H54 (cell line): ENCODE measurements around the gene APOH.

Source experiments
- DNase-seq: peaks from one replicate; pipeline ENCODE4 v3.0.0; 2011; ENCODE audit warnings: low spot score, mixed read lengths; ENCODE audit not compliant: insufficient read length
- FAIRE-seq: peaks from 3 replicates; lab custom pipeline; 2011; peaks lifted over from hg19 to GRCh38; lab: Jason Lieb, UNC
- POLR2A ChIP-seq: IDR thresholded peaks from 2 replicates; pipeline ENCODE4 v1.6.1; 2011; ENCODE audit warnings: low read depth, mild to moderate bottlenecking, low read length

Gene APOH

GRCh38 chr17:66198242-66198641 lies 31.0 kb downstream of the APOH start:
- no peak for FAIRE-seq
- DNase-seq: no peak
- no peak for TF ChIP-seq POLR2A

- FAIRE-seq: no peak
- DNase-seq: no peak
- no peak for TF ChIP-seq POLR2A
Observed at GRCh38 chr17:66192378-66192687, 36.9 kb downstream of the APOH start.

GRCh38 chr17:66191593-66192377 lies 37.4 kb downstream of the APOH start, which contains the start of gene CEP112:
CEP112 (minus strand) TSS chr17:66192133.
- FAIRE-seq (no peak), DNase-seq (peak; percentile 86)
- TF ChIP-seq POLR2A: peak; percentile 35

- DNase-seq: peak; percentile 33
- FAIRE-seq: no peak
- no peak for TF ChIP-seq POLR2A
Observed at GRCh38 chr17:66190738-66191592, 38.2 kb downstream of the APOH start.

GRCh38 chr17:66187718-66188117 lies 41.5 kb downstream of the APOH start:
- no peak for TF ChIP-seq POLR2A
- no peak for FAIRE-seq
- no peak for DNase-seq

- FAIRE-seq (no peak), DNase-seq (no peak)
- no peak for TF ChIP-seq POLR2A
Observed at GRCh38 chr17:66185862-66186261, 43.4 kb downstream of the APOH start.

- no peak for FAIRE-seq
- no peak for DNase-seq
- TF ChIP-seq POLR2A: no peak
Observed at GRCh38 chr17:66184392-66184791, 44.8 kb downstream of the APOH start.

GRCh38 chr17:66183529-66183928 lies 45.7 kb downstream of the APOH start:
- TF ChIP-seq POLR2A: no peak
- FAIRE-seq (peak; percentile 43), DNase-seq (no peak)

- DNase-seq (no peak), FAIRE-seq (peak; percentile 58)
Observed at GRCh38 chr17:66178642-66179041, 50.6 kb downstream of the APOH start.

GRCh38 chr17:66177048-66177447 lies 52.2 kb downstream of the APOH start:
- no peak for TF ChIP-seq POLR2A
- DNase-seq (no peak), FAIRE-seq (peak; percentile 33)

More at GRCh38 chr17:66178642-66179041, 50.6 kb downstream of the APOH start:
- no peak for TF ChIP-seq POLR2A

GRCh38 chr17:66175892-66176291 lies 53.3 kb downstream of the APOH start:
- DNase-seq (no peak), FAIRE-seq (peak; percentile 11)
- TF ChIP-seq POLR2A: no peak

GRCh38 chr17:66172691-66173223 lies 56.5 kb downstream of the APOH start:
- FAIRE-seq: peak; percentile 88
- no peak for DNase-seq
- TF ChIP-seq POLR2A: no peak

- FAIRE-seq: no peak
- TF ChIP-seq POLR2A: no peak
Observed at GRCh38 chr17:66172144-66172543, 57.1 kb downstream of the APOH start.

GRCh38 chr17:66171692-66172091 lies 57.5 kb downstream of the APOH start:
- no peak for DNase-seq
- FAIRE-seq: peak; percentile 36

More at GRCh38 chr17:66172144-66172543, 57.1 kb downstream of the APOH start:
- no peak for DNase-seq

More at GRCh38 chr17:66171692-66172091, 57.5 kb downstream of the APOH start:
- TF ChIP-seq POLR2A: no peak
